Measurements from ENCODE around the gene HMOX1.
"Not testable (repeated sequence)": the region's sequence is repeated elsewhere in the genome, so short reads cannot be mapped to it uniquely, and the experiment has no call there.

Gene HMOX1

DNA sequence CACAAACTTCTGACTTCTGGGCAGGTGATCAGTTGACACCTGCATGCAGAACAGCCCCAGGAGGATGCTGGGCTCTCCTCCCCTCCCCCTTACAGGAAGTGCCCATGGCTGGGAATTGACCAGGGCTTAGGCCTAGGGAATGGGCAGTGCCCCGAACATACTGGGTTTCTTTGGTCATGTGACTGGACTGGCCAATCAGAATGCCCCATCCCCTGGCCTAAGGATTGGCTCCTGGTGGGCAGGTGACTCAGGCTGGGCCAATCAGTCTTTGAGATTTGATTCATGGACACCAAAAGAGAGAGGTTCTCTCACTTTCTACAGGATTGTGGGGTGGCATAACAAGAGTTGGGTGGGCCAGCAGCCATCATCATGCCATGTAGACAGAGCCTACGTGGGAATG lies 56.2 kb downstream of the HMOX1 start:
- no peak for DNase-seq

DNA sequence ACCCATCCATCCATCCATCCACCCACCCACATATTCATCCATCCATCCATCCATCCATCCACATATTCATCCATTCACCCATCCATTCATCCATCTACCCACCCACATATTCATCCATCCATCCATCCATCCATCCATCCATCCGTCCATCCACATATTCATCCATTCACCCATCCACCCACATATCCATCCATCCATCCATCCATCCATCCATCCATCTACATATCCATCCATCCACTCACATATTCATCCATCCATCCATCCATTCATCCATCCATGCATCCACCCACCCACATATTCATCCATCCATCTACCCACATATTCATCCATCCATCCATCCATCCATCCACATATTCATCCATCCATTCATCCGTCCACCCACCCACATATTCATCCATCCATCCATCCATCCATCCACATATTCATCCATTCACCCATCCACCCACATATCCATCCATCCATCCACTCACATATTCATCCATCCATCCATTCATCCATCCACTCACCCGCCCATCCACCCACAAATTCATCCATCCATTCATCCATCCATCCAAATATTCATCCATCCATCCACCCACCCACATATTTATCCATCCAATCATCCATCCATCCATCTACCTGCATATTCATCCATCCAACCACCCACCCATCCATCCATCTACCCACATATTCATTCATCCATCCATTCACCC lies 57.9 kb downstream of the HMOX1 start:
- DNase-seq, result not testable (repeated sequence)

DNA sequence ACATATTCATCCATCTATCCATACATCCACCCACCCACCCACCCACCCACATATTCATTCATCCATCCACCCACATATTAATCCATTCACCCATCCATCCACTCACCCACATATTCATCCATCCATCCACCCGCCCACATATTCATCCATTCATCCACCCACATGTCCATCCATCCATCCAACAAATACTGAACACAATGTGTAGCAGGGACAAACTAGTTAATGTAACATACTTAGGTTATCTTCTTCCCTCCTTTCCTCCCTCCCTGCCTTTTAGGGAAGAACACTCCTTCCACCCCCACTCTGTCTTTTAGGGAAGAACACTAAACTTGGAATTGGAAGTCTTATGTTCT lies 58.4 kb downstream of the HMOX1 start:
- no peak for DNase-seq

DNA sequence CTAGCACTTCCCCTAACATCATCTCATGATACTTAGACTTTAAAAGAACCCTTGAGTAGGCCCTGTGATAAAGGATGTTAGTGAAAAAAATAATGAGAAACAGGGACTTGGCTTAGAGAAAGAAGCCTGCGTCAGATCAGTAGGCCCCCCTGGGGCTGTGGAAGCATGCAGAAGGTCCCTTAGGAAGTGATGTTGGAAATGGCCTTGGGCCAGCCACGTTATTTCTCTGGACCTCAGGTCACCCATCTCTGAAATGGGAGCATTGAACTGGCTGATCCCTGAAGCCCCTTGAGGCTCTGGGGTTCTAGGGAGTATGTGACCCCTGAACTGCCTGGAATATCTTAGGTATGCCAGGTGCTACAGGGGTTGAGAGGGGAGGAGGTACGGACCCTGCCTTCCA lies 59.2 kb downstream of the HMOX1 start:
- no peak for DNase-seq

DNA sequence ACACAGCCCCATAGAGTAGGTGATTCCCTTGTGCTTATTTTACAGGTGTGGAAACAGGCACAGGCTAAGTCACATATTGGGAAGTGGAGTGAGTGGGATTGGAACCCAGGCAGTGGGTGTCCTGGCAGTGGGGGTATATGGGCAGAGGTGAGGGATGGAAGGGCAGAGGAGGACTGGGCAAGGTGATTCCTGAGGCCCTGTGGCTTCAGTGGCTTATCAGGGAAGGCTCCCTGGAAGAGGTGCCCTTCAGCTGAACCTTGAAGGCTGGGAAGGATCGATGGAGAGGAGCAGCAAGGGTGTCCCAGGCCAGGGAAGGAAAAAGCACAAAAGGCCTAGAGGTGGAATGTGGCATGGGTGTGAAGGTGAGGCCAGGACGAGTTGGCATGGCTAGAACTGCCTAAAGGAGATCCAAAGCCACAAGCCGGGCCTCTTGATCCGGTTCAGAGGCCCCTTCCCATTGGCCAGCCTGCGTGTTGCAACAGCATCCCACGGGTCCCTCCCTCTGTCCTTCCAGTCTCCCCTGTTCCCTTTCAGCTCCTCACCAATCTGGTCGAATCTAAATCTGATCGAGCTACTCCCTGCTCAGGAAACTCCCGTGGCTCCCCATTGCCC lies 60.7 kb downstream of the HMOX1 start:
- no peak for DNase-seq

DNA sequence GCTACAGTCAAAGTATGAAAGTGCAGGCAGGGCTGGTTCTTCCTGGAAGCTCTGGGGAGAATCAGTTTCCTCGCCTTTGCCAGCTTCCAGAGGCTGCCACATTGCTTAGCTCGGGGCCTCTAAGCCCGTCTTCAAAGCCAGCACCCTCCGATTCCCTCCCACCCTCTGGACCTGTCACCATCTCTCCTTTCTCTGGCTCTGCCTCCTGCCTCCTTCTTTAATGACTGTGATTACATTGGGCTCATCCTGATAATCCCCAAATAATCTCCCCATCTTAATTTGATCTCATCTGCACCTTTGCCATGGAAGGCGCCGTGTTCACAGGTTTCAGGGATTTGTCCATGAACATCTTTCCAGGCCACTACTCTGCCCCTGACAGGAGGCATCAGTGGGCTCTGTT lies 61.6 kb downstream of the HMOX1 start:
- no peak for DNase-seq

DNA sequence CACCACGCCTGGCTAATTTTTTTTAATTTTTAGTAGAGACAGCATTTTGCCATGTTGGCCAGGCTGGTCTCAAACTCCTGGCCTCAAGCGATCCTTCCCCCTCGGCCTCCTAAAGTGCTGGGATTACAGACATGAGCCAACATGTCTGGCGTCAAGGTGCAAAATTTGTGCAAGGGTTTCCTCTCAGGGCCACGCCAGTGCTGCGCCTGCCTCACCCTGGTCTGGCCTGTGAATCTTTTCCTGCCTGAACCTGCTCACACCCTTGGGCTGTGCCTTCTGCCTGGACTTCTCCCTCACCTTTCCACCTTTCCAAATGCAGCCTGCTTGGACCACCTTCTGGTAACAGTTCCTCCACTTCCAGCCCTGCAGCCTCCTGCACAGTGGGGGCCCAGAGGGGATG lies 62.4 kb downstream of the HMOX1 start:
- no peak for DNase-seq

Measured in activated CD8-positive, alpha-beta memory T cell treated with anti-CD3 and anti-CD28 coated beads for 24 hours (primary cell).